GM13976 (cell line): ENCODE data around the gene NRDC.

Experiments
- DNase-seq: peaks from one replicate; pipeline ENCODE4 v3.0.0; 2012; ENCODE audit warnings: low spot score
- in situ Hi-C: fragments of 300-500 bp; cut with MboI; formaldehyde crosslinking; loops from one replicate; pipeline ENCODE4 v1.12.0; 2022; ENCODE audit warnings: low sequenced_read_pairs, mixed read lengths, inconsistent platforms; ENCODE audit not compliant: unreplicated experiment
- TF ChIP-seq, protein P1 (sequence below): IDR thresholded peaks from 2 replicates; pipeline ENCODE4 v1.5.1; 2012; ENCODE audit warnings: borderline replicate concordance, mild to moderate bottlenecking; ENCODE audit not compliant: insufficient read depth; ENCODE audit errors: extremely low read depth, missing control alignments, control extremely low read depth

NRDC gene

DNA sequence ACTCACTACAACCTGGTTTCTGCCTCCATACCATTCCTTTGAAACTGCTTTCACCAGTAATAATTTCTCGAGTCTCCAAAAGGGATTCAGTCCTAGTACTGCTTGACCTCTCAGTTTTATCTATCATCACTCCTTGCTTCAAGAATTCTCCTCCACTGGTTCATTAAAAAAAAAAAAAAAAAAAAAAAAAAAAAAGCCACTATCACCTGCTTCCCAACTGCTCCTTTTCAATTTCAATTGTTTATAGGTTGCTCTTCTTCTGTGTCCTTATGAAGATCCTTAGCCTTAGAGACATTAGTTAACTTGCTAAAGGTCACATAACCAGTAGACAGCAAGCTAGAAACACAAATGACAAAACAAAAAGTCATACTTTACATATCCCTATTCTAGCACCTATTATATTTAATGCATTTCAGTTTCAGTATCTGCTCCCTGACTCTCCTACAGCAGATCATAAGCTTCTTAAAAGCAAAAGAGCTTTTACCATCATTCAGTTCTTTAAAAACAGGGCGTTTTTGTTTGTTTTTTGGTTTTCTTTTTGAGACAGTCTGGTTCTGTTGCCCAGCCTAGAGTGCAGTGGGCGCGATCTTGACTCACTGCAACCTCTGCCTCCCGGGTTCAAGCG lies 7.1 kb downstream of the NRDC start:
- no peak for DNase-seq
- in situ Hi-C loops = no loop called here
- TF ChIP-seq, protein P1, sequence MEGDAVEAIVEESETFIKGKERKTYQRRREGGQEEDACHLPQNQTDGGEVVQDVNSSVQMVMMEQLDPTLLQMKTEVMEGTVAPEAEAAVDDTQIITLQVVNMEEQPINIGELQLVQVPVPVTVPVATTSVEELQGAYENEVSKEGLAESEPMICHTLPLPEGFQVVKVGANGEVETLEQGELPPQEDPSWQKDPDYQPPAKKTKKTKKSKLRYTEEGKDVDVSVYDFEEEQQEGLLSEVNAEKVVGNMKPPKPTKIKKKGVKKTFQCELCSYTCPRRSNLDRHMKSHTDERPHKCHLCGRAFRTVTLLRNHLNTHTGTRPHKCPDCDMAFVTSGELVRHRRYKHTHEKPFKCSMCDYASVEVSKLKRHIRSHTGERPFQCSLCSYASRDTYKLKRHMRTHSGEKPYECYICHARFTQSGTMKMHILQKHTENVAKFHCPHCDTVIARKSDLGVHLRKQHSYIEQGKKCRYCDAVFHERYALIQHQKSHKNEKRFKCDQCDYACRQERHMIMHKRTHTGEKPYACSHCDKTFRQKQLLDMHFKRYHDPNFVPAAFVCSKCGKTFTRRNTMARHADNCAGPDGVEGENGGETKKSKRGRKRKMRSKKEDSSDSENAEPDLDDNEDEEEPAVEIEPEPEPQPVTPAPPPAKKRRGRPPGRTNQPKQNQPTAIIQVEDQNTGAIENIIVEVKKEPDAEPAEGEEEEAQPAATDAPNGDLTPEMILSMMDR = no peak

DNA sequence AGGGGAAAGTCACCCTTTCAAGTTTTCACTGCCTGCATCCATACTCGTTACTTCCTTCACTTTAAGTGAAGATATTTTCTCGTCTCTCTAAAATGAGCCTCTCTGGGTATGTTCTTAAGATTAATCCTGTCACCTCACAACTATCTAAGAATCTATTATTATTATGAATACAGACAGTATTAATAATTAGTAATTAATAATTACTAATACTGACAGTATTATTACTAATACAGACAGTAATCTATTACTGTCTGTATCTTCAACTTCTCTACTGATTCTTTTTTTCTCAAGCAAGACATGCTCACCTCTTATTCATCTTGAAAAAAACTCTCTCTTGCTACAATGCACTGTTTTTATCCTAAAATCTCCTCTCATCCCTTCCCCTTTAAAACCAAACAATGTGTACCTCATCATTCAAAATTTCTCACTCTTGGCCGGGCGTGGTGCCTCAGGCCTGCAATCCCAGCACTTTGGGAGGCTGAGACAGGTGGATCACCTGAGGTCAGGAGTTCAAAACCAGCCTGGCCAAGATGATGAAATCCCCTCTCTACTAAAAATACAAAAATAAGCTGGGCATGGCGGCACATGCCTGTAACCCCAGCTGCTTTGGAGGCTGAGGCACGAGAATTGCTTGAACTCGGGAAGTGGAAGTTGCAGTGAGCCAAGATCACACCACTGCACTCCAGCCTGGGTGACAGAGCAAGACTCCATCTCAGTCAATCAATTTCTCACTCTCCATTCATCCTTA lies 7.8 kb downstream of the NRDC start:
- no peak for DNase-seq
- in situ Hi-C loops = no loop called here
- TF ChIP-seq, protein P1 = no peak

DNA sequence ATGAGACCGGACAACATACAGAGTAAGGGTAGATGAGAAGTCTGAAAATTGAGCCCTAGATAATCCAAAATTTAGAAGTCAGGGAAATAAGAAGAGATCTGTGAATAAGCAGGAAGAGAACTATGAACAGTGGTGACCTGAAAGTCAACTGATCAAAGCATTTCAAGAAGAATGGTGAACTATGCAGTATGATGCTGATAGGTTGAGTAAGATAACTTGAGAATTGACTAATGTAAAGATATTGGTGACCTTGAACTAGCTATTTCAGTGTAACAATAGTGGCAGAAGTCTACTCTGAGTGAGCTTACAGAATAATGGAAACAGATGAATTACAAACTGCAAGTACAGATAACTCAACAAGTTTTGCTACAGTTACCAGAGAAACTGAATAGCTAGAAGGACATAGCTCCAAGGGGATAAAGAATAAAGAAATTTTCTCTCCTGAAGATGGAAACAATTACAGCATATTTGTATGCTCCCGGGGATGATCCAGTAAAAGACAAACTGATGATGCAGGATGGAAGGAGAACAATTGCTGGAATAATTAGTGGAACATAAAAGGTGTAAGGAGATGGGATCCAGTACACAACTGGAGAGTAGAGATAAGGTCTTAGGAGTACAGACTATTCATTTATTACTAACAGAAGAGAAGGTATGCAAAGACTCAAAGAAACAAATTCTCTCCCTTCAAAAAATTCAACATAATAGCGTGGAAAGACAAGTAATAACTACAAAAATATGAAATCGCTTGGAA lies 10.9 kb downstream of the NRDC start:
- TF ChIP-seq, protein P1 = no peak
- in situ Hi-C loops = no loop called here
- DNase-seq = no peak

DNA sequence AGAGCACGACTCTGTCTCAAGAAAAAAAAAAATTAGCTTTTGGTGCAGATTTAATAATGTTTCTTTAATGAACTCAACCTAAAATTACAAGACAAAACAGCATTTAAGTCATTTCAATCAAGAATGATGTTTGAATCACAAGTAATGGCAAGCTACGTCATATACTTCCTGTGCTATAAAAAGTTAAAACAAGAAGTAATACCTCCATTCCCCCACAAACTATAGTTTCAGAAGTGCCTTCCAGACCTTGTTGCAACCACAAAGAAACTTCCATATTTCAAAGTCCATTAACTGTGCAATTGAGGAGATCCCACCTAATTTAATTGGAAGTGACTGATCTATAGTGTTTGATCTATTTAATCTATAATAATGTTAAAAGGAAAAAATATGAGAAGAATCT lies 15.1 kb downstream of the NRDC start:
- TF ChIP-seq, protein P1 = no peak
- in situ Hi-C loops = no loop called here
- peak; percentile 36 for DNase-seq

DNA sequence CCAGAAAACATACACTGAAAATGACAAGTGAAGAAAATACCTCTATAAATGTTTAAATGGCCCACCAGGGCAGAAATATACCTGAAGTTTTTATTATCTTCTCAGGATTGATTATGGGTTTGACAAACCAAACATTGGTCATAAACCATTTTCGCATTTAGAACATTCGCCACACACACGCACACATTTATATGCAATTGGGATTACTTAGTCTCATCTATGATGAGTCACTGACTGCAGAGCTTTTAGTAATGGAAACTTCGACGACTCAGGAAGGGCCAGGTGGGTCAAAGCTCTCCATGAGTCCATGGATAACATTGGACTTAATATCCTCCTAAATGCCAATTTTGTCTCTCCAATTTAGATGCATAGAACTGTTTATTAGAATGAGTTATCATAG lies 16.9 kb downstream of the NRDC start:
- DNase-seq = no peak
- in situ Hi-C loops = no loop called here
- TF ChIP-seq, protein P1 = no peak

DNA sequence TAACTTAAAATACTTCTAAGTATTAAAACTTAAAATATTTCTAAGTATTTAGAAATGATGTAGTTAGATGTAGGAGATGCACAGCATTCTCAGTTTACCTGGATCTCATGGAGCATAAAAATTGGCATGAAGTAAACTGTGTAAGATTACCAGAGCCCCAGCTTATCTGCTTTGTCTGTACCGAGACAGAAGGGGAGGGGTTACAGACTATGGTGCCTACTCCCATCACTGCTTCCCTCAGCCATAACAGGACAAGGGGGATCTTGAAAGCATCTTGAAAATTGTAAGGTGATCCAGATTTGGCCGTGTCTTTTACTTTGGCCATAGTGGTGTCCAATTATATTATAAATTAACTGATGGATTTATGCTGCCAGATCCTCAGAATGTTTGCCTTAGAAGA lies 18.8 kb downstream of the NRDC start:
- DNase-seq = no peak
- TF ChIP-seq, protein P1 = no peak
- in situ Hi-C loops = no loop called here
